CD4-positive, alpha-beta T cell (primary cell): ENCODE data around the gene NIPAL4. TPM values are rescaled to one million over a fixed set of nuclear protein-coding genes. Genes with fewer than 3 reads are reported as not detected.

ENCODE experiments used
- ATAC-seq: fragments of 200-7000 bp; cut with Tn5 transposase; one replicate; pipeline ENCODE4 v1.10.0; 2022; ENCODE audit warnings: mild to moderate bottlenecking; ENCODE audit not compliant: poor library complexity
- CTCF ChIA-PET: fragments of 350-600 bp; sonication (Branson Sonifier 250); formaldehyde crosslinking; loops from one replicate; lab custom pipeline; 2021; ENCODE audit warnings: antibody characterized with exemption, inconsistent platforms; lab: Charles Lee
- POLR2A ChIA-PET: fragments of 350-600 bp; sonication (Branson Sonifier 250); formaldehyde crosslinking; loops from one replicate; lab custom pipeline; 2021; ENCODE audit warnings: antibody characterized with exemption, inconsistent platforms; lab: Charles Lee
- DNase-seq, 14 experiments: peaks; one replicate each; pipeline ENCODE4 v3.0.0-alpha.2; 2013 to 2020; ENCODE audit warnings: mixed read lengths in 2 of 14
- H3K27ac ChIP-seq, 2 donors: one replicate each; pipeline versions ENCODE4 v1.5.1 to v1.7.0; 2013; ENCODE audit warnings: low read length in 2 of 2, low read depth in 1 of 2, mild to moderate bottlenecking in 1 of 2
- H3K27me3 ChIP-seq, 2 experiments: 1 replicate in 1 of 2; 2 replicates in 1 of 2; pipeline versions ENCODE4 v1.6.1 to v1.7.0; 2013; ENCODE audit warnings: low read length in 2 of 2, control low read depth in 1 of 2, mild to moderate bottlenecking in 1 of 2, moderate library complexity in 1 of 2; ENCODE audit not compliant: insufficient read depth in 2 of 2, control insufficient read depth in 1 of 2
- H3K36me3 ChIP-seq: one replicate; pipeline ENCODE4 v1.6.1; 2013; ENCODE audit warnings: low read length, control low read depth; ENCODE audit not compliant: insufficient read depth
- H3K4me1 ChIP-seq: one replicate; pipeline ENCODE4 v1.6.1; 2013; ENCODE audit warnings: low read length, control low read depth; ENCODE audit not compliant: insufficient read depth
- H3K4me3 ChIP-seq: one replicate; pipeline ENCODE4 v1.5.1; 2013; ENCODE audit warnings: mild to moderate bottlenecking, low read length, moderate library complexity
- H3K9me3 ChIP-seq, 2 experiments: 1 replicate in 1 of 2; 2 replicates in 1 of 2; pipeline versions ENCODE4 v1.6.1 to v1.7.0; 2013; ENCODE audit warnings: low read length in 2 of 2, mild to moderate bottlenecking in 2 of 2, control low read depth in 1 of 2, moderate library complexity in 1 of 2; ENCODE audit not compliant: control insufficient read depth in 1 of 2, insufficient read depth in 1 of 2
- H3K27ac Mint-ChIP-seq: one replicate; pipeline ENCODE4 v1.8.0; 2020; ENCODE audit warnings: mixed read lengths
- H3K27me3 Mint-ChIP-seq: one replicate; pipeline ENCODE4 v1.8.0; 2021; ENCODE audit warnings: mixed read lengths
- H3K36me3 Mint-ChIP-seq: one replicate; pipeline ENCODE4 v1.8.0; 2021; ENCODE audit warnings: low read depth, mixed read lengths
- H3K4me1 Mint-ChIP-seq: one replicate; pipeline ENCODE4 v1.8.0; 2021; ENCODE audit warnings: low read depth, mixed read lengths
- H3K4me3 Mint-ChIP-seq: one replicate; pipeline ENCODE4 v1.8.0; 2020; ENCODE audit warnings: mild to moderate bottlenecking, mixed read lengths
- H3K9me3 Mint-ChIP-seq: one replicate; pipeline ENCODE4 v1.8.0; 2020; ENCODE audit warnings: mixed read lengths
- intact Hi-C, 2 experiments: fragments of 100-400 bp; cut with DNase I in 1 of 2; cut with micrococcal nuclease in 1 of 2; formaldehyde crosslinking; loops; one replicate each; pipeline versions ENCODE4 v1.15.1 to v1.9.0; 2023 to 2025; cut with DNase I, micrococcal nuclease
- total RNA-seq, 174 experiments: library from RNA in 2 of 174; stranded (reverse) in 2 of 174; gene quantifications; one replicate each; pipeline ENCODE4 v1.2.3 and lab custom pipeline; 2021 to 2026
- TF ChIP-seq, protein P1 (sequence below): fragments of 200-600 bp; IDR thresholded peaks from one replicate; pipeline ENCODE4 v1.8.0; 2022; ENCODE audit warnings: antibody characterized with exemption, mild to moderate bottlenecking

The NIPAL4 gene
- total RNA-seq, 2 experiments from 2014 or later = 0.16 to 0.45 TPM

DNA sequence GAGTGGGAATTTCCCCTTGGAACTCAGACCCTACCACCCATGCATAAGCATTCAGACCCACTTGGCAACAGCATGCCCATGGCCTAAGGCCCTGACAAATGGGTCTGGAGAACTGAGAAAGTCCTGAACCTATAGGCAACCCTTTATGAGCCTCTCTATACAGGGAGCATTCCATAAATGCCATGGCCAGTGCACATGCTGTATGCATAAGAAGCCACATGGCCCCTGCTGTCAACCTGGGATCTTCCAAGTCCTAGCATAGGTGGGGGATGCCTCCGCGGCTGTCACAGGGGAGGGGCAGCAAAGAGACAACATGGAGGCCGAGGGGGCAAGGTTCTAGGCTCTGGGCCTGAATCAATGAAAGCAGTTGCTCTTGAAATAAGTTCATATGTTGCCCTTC is 8.2 kb upstream of the NIPAL4 start:
- no peaks in the 10 kb centered on the region for H3K4me1 Mint-ChIP-seq
- TF ChIP-seq, protein P1, sequence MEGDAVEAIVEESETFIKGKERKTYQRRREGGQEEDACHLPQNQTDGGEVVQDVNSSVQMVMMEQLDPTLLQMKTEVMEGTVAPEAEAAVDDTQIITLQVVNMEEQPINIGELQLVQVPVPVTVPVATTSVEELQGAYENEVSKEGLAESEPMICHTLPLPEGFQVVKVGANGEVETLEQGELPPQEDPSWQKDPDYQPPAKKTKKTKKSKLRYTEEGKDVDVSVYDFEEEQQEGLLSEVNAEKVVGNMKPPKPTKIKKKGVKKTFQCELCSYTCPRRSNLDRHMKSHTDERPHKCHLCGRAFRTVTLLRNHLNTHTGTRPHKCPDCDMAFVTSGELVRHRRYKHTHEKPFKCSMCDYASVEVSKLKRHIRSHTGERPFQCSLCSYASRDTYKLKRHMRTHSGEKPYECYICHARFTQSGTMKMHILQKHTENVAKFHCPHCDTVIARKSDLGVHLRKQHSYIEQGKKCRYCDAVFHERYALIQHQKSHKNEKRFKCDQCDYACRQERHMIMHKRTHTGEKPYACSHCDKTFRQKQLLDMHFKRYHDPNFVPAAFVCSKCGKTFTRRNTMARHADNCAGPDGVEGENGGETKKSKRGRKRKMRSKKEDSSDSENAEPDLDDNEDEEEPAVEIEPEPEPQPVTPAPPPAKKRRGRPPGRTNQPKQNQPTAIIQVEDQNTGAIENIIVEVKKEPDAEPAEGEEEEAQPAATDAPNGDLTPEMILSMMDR = no peak
- H3K9me3 Mint-ChIP-seq = no peaks in the 10 kb centered on the region
- ChIA-PET CTCF (no interaction called here), POLR2A (no interaction called here)
- Histone ChIP-seq H3K27me3 (no peaks in the 10 kb centered on the region), H3K36me3 (no peaks in the 10 kb centered on the region), H3K27ac (no peak overlapping the region), H3K9me3 (no peaks in the 10 kb centered on the region), H3K4me1 (no peaks in the 10 kb centered on the region), H3K4me3 (no peak overlapping the region)
- no peak overlapping the region for H3K4me3 Mint-ChIP-seq
- ATAC-seq (no peak), DNase-seq (no peak)
- H3K27me3 Mint-ChIP-seq = no peaks in the 10 kb centered on the region
- intact Hi-C loops = no loop called here
- no peak overlapping the region for H3K27ac Mint-ChIP-seq
- no peaks in the 10 kb centered on the region for H3K36me3 Mint-ChIP-seq

DNA sequence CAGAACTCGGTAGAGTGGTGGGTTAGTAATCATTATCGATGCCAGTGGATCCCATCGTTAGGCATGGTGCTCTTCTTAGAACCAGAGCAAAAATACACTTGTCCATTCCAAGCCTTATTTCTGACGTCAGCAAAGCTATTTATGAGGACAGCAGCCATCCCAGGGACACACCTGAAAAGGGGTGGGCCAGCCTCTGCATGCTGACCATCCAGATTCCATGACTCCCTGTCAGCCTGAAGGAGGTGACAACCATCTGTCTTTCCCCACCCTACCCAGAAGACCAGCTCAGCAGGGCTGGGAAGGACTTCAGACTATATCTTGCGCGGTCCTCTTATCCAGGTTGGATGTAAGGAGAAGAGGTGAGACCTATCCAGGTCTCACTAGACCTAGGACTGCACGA is 5.7 kb upstream of the NIPAL4 start:
- no peaks in the 10 kb centered on the region for H3K36me3 ChIP-seq
- no peak overlapping the region for H3K4me3 Mint-ChIP-seq
- H3K9me3 Mint-ChIP-seq = no peaks in the 10 kb centered on the region
- TF ChIP-seq, protein P1 = no peak
- peaks cover 6% of the 10 kb centered on the region for H3K27me3 Mint-ChIP-seq
- ATAC-seq = no peak
- H3K4me1 ChIP-seq = no peaks in the 10 kb centered on the region
- no peak overlapping the region for H3K27ac Mint-ChIP-seq
- intact Hi-C loops = no loop called here
- H3K36me3 Mint-ChIP-seq = no peaks in the 10 kb centered on the region
- H3K27ac ChIP-seq = no peak overlapping the region
- POLR2A ChIA-PET = no interaction called here
- DNase-seq = no peak
- no peaks in the 10 kb centered on the region for H3K27me3 ChIP-seq
- no peaks in the 10 kb centered on the region for H3K9me3 ChIP-seq
- H3K4me1 Mint-ChIP-seq = peaks cover under 1% of the 10 kb centered on the region
- CTCF ChIA-PET = no interaction called here
- no peak overlapping the region for H3K4me3 ChIP-seq

DNA sequence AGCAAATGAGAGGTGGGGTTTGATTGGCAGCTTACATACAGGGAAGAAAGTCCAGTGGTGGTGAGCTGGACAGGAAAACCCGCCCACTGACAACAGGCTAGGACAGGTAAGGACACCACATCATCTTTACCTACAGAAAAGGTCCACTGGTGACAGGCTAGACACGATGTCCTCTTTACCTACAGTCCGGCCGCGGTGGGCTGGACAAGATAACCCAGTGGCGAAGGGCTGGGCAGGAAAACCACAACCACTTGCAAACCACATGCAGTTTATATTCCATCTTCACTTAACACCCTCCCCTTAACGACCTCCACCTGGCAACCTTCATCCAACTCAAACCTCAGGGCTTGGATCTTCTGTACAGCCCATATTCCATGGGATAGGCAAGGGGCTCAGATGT is 5.0 kb upstream of the NIPAL4 start:
- Mint-ChIP-seq H3K27ac (no peak overlapping the region), H3K4me1 (peaks cover 4% of the 10 kb centered on the region), H3K27me3 (peaks cover 9% of the 10 kb centered on the region), H3K9me3 (no peaks in the 10 kb centered on the region), H3K4me3 (no peak overlapping the region), H3K36me3 (no peaks in the 10 kb centered on the region)
- H3K27ac ChIP-seq = no peak overlapping the region
- CTCF ChIA-PET = no interaction called here
- POLR2A ChIA-PET = no interaction called here
- H3K4me3 ChIP-seq = no peak overlapping the region
- TF ChIP-seq, protein P1 = no peak
- DNase-seq (no peak), ATAC-seq (no peak)
- H3K4me1 ChIP-seq = peaks cover 7% of the 10 kb centered on the region
- intact Hi-C loops = no loop called here
- no peaks in the 10 kb centered on the region for H3K36me3 ChIP-seq
- peaks cover 0 to 2% of the 10 kb centered on the region in 2 experiments for H3K27me3 ChIP-seq
- no peaks in the 10 kb centered on the region for H3K9me3 ChIP-seq
